ENCODE results near the gene ZDHHC5.

ZDHHC5 gene

GRCh38 chr11:57657194-57658022, 10.5 kb upstream of the ZDHHC5 start, which contains the start of gene CLP1 (continued):
- TF ChIP-seq, protein P1, sequence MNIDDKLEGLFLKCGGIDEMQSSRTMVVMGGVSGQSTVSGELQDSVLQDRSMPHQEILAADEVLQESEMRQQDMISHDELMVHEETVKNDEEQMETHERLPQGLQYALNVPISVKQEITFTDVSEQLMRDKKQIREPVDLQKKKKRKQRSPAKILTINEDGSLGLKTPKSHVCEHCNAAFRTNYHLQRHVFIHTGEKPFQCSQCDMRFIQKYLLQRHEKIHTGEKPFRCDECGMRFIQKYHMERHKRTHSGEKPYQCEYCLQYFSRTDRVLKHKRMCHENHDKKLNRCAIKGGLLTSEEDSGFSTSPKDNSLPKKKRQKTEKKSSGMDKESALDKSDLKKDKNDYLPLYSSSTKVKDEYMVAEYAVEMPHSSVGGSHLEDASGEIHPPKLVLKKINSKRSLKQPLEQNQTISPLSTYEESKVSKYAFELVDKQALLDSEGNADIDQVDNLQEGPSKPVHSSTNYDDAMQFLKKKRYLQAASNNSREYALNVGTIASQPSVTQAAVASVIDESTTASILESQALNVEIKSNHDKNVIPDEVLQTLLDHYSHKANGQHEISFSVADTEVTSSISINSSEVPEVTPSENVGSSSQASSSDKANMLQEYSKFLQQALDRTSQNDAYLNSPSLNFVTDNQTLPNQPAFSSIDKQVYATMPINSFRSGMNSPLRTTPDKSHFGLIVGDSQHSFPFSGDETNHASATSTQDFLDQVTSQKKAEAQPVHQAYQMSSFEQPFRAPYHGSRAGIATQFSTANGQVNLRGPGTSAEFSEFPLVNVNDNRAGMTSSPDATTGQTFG (tag by site-specific recombination; IDR thresholded peaks at IDR 0.05; ENCODE audit: borderline replicate concordance) = no peak
- TF ChIP-seq ZBTB10 (tag by site-specific recombination; IDR thresholded peaks at IDR 0.05) (0 out of 2 replicates have a peak, but pooled peaks have one; percentile 21), ZNF561 (tag by site-specific recombination; IDR thresholded peaks at IDR 0.05; ENCODE audit: borderline replicate concordance) (0 out of 2 replicates have a peak, but pooled peaks have one; percentile 53), ZNF623 (tag by site-specific recombination; IDR thresholded peaks at IDR 0.05) (no peak), EGR2 (tag by site-specific recombination; IDR thresholded peaks at IDR 0.05; ENCODE audit: low read depth) (peak; percentile 77; the same call in 1 of the 2 replicates), ZNF341 (tag by site-specific recombination; IDR thresholded peaks at IDR 0.05; ENCODE audit: low read depth) (peak; percentile 96), ZEB2 (tag by site-specific recombination; IDR thresholded peaks at IDR 0.05) (0 out of 2 replicates have a peak, but pooled peaks have one; percentile 52), ZNF10 (tag by site-specific recombination; IDR thresholded peaks at IDR 0.05) (no peak), ZBTB21 (tag by site-specific recombination; IDR thresholded peaks at IDR 0.05) (peak; percentile 57; the same call in 1 of the 2 replicates), ZBTB11 (tag by site-specific recombination; conservative IDR thresholded peaks at IDR 0.05; ENCODE audit: low read depth) (peak; percentile 85), ZSCAN16 (tag by site-specific recombination; IDR thresholded peaks at IDR 0.05) (no peak), ZNF837 (tag by site-specific recombination; IDR thresholded peaks at IDR 0.05) (no peak), SALL2 (tag by site-specific recombination; IDR thresholded peaks at IDR 0.05; ENCODE audit: borderline replicate concordance) (no peak), ZNF830 (tag by site-specific recombination; IDR thresholded peaks at IDR 0.05; ENCODE audit: low read depth) (no peak), ZNF555 (tag by site-specific recombination; conservative IDR thresholded peaks at IDR 0.05) (no peak), ZNF350 (tag by site-specific recombination; IDR thresholded peaks at IDR 0.05) (no peak), PRDM10 (tag by site-specific recombination; IDR thresholded peaks at IDR 0.05) (peak; percentile 93), TRIM28 (IDR thresholded peaks at IDR 0.05; ENCODE audit: borderline replicate concordance, low read length) (peak; percentile 62; the same call in 1 of the 2 replicates), GLIS1 (tag by site-specific recombination; IDR thresholded peaks at IDR 0.05) (peak; percentile 65; the same call in 1 of the 2 replicates), ZNF596 (tag by site-specific recombination; IDR thresholded peaks at IDR 0.05) (no peak), ZNF23 (tag by site-specific recombination; IDR thresholded peaks at IDR 0.05; ENCODE audit: borderline replicate concordance) (no peak)
- TF ChIP-seq, protein P2, sequence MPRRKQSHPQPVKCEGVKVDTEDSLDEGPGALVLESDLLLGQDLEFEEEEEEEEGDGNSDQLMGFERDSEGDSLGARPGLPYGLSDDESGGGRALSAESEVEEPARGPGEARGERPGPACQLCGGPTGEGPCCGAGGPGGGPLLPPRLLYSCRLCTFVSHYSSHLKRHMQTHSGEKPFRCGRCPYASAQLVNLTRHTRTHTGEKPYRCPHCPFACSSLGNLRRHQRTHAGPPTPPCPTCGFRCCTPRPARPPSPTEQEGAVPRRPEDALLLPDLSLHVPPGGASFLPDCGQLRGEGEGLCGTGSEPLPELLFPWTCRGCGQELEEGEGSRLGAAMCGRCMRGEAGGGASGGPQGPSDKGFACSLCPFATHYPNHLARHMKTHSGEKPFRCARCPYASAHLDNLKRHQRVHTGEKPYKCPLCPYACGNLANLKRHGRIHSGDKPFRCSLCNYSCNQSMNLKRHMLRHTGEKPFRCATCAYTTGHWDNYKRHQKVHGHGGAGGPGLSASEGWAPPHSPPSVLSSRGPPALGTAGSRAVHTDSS (tag by site-specific recombination; IDR thresholded peaks at IDR 0.05) = no peak
- TF ChIP-seq, protein P3, sequence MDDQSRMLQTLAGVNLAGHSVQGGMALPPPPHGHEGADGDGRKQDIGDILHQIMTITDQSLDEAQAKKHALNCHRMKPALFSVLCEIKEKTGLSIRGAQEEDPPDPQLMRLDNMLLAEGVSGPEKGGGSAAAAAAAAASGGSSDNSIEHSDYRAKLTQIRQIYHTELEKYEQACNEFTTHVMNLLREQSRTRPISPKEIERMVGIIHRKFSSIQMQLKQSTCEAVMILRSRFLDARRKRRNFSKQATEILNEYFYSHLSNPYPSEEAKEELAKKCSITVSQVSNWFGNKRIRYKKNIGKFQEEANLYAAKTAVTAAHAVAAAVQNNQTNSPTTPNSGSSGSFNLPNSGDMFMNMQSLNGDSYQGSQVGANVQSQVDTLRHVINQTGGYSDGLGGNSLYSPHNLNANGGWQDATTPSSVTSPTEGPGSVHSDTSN (CRISPR knock-in tag; IDR thresholded peaks at IDR 0.05) = 0 out of 2 replicates have a peak, but pooled peaks have one; percentile 61

All from HEK293 (cell line).